Osteocyte (in vitro differentiated cells): ENCODE data around the gene HSD3B1. TPM values are rescaled to one million over a fixed set of nuclear protein-coding genes. Genes with fewer than 3 reads are reported as not detected.

Source experiments
- DNase-seq: peaks from one replicate; pipeline ENCODE4 v3.0.0; 2021; ENCODE audit warnings: mixed read lengths; ENCODE audit not compliant: unreplicated experiment; ENCODE audit errors: extremely low spot score
- H3K27ac Mint-ChIP-seq: one replicate; pipeline ENCODE4 v1.8.0; 2021; ENCODE audit warnings: mild to moderate bottlenecking, mixed read lengths; ENCODE audit not compliant: unreplicated experiment
- H3K27me3 Mint-ChIP-seq: one replicate; pipeline ENCODE4 v1.8.0; 2021; ENCODE audit warnings: mixed read lengths; ENCODE audit not compliant: unreplicated experiment
- H3K36me3 Mint-ChIP-seq: one replicate; pipeline ENCODE4 v1.8.0; 2021; ENCODE audit warnings: mixed read lengths; ENCODE audit not compliant: unreplicated experiment
- H3K4me1 Mint-ChIP-seq: one replicate; pipeline ENCODE4 v1.8.0; 2021; ENCODE audit warnings: mixed read lengths; ENCODE audit not compliant: unreplicated experiment
- H3K4me3 Mint-ChIP-seq: one replicate; pipeline ENCODE4 v1.8.0; 2021; ENCODE audit warnings: mild to moderate bottlenecking, moderate library complexity, mixed read lengths; ENCODE audit not compliant: unreplicated experiment
- H3K9me3 Mint-ChIP-seq: one replicate; pipeline ENCODE4 v1.8.0; 2021; ENCODE audit warnings: mixed read lengths; ENCODE audit not compliant: unreplicated experiment
- CTCF ChIP-seq: fragments of 200-600 bp; sonication (generic); IDR thresholded peaks from 2 replicates; pipeline ENCODE4 v1.5.0; 2021; ENCODE audit warnings: antibody characterized with exemption, mild to moderate bottlenecking, moderate library complexity
- total RNA-seq: library from RNA; stranded (reverse); gene quantifications from 2 replicates; pipeline ENCODE4 v1.2.1, GENCODE V29; 2021

The HSD3B1 gene
- total RNA-seq, 1 donor from 2014 or later, result not detected

GRCh38 chr1:119542492-119542946 lies 35.5 kb downstream of the HSD3B1 start:
- Mint-ChIP-seq H3K4me3 (no peak overlapping the region), H3K9me3 (no peaks in the 10 kb centered on the region), H3K4me1 (no peaks in the 10 kb centered on the region), H3K27ac (no peak overlapping the region), H3K27me3 (peaks cover 81% of the 10 kb centered on the region), H3K36me3 (no peaks in the 10 kb centered on the region)
- no peak for DNase-seq
- TF ChIP-seq CTCF, result no peak

GRCh38 chr1:119544165-119544762 lies 37.3 kb downstream of the HSD3B1 start:
- Mint-ChIP-seq H3K36me3 (no peaks in the 10 kb centered on the region), H3K27ac (no peak overlapping the region), H3K4me3 (no peak overlapping the region), H3K27me3 (peaks cover 78% of the 10 kb centered on the region), H3K9me3 (no peaks in the 10 kb centered on the region), H3K4me1 (no peaks in the 10 kb centered on the region)
- peak; percentile 36 for TF ChIP-seq CTCF
- DNase-seq, result no peak

- H3K4me1 Mint-ChIP-seq, result peaks cover 7% of the 10 kb centered on the region
- DNase-seq, result no peak
- no peak overlapping the region for H3K4me3 Mint-ChIP-seq
- TF ChIP-seq CTCF, result no peak
- peaks cover 67% of the 10 kb centered on the region for H3K27me3 Mint-ChIP-seq
- H3K9me3 Mint-ChIP-seq, result no peaks in the 10 kb centered on the region
- peaks cover 3% of the 10 kb centered on the region for H3K36me3 Mint-ChIP-seq
- no peak overlapping the region for H3K27ac Mint-ChIP-seq
Measured at GRCh38 chr1:119546641-119547040, 39.6 kb downstream of the HSD3B1 start.

- no peak for TF ChIP-seq CTCF
- Mint-ChIP-seq H3K27ac (no peak overlapping the region), H3K4me1 (peaks cover 9% of the 10 kb centered on the region), H3K36me3 (peaks cover 3% of the 10 kb centered on the region), H3K9me3 (no peaks in the 10 kb centered on the region), H3K4me3 (no peak overlapping the region), H3K27me3 (peaks cover 63% of the 10 kb centered on the region)
- no peak for DNase-seq
Measured at GRCh38 chr1:119547306-119547705, 40.3 kb downstream of the HSD3B1 start.

- H3K4me1 Mint-ChIP-seq, result peaks cover 9% of the 10 kb centered on the region
- peaks cover 58% of the 10 kb centered on the region for H3K27me3 Mint-ChIP-seq
- TF ChIP-seq CTCF, result no peak
- peaks cover 3% of the 10 kb centered on the region for H3K36me3 Mint-ChIP-seq
- no peak overlapping the region for H3K27ac Mint-ChIP-seq
- H3K4me3 Mint-ChIP-seq, result no peak overlapping the region
- H3K9me3 Mint-ChIP-seq, result no peaks in the 10 kb centered on the region
- no peak for DNase-seq
Measured at GRCh38 chr1:119547805-119548204, 40.8 kb downstream of the HSD3B1 start.
